Large intestine (tissue), 3 donors: ENCODE measurements around the gene XPO6. TPM values are rescaled to one million over a fixed set of nuclear protein-coding genes. Genes with fewer than 3 reads are reported as not detected.

Source experiments
- DNase-seq, 2 donors: peaks; one replicate each; pipeline versions ENCODE4 v3.0.0 to v3.0.0-alpha.2; 2013
- H3K27ac ChIP-seq: one replicate; pipeline ENCODE4 v1.5.1; 2013; ENCODE audit warnings: low read length
- H3K27me3 ChIP-seq: 2 replicates; pipeline ENCODE4 v1.6.1; 2013; ENCODE audit warnings: low read length; ENCODE audit not compliant: control insufficient read depth, insufficient read depth
- H3K36me3 ChIP-seq: 2 replicates; pipeline ENCODE4 v1.6.1; 2013; ENCODE audit warnings: low read length; ENCODE audit not compliant: control insufficient read depth, insufficient read depth
- H3K4me1 ChIP-seq: one replicate; pipeline ENCODE4 v1.6.1; 2013; ENCODE audit warnings: low read length; ENCODE audit not compliant: control insufficient read depth, insufficient read depth
- H3K4me3 ChIP-seq: one replicate; pipeline ENCODE4 v1.5.1; 2013; ENCODE audit warnings: low read length
- H3K9me3 ChIP-seq: one replicate; pipeline ENCODE4 v1.6.1; 2013; ENCODE audit warnings: mild to moderate bottlenecking, low read depth, low read length, moderate library complexity; ENCODE audit not compliant: control insufficient read depth
- WGBS: methylation state at CpG from one replicate; pipeline ENCODE4 v1.1.5; 2013; ENCODE audit warnings: low lambda C conversion rate; ENCODE audit not compliant: insufficient coverage; 5-methylcytosine and 5-hydroxymethylcytosine counted together
- polyA plus RNA-seq: library from polyadenylated mRNA; unstranded; fragments of 120-200 nt; gene quantifications from one replicate; pipeline ENCODE4 v1.2.1, GENCODE V29; 2013

The XPO6 gene
- polyA plus RNA-seq, 1 donor, result 63.4 TPM

- Histone ChIP-seq H3K27me3 (no peaks in the 10 kb centered on the region), H3K4me3 (no peak overlapping the region), H3K4me1 (no peaks in the 10 kb centered on the region), H3K9me3 (no peaks in the 10 kb centered on the region), H3K27ac (no peak overlapping the region), H3K36me3 (peaks cover 42% of the 10 kb centered on the region)
- DNase-seq, result no peak
- 100% methylated on average over 1 of the region's 6 CpGs for WGBS
Measured at GRCh38 chr16:28202147-28202746, 9.5 kb downstream of the XPO6 start.

GRCh38 chr16:28200661-28201060 lies 11.1 kb downstream of the XPO6 start:
- DNase-seq, result no peak

DNA sequence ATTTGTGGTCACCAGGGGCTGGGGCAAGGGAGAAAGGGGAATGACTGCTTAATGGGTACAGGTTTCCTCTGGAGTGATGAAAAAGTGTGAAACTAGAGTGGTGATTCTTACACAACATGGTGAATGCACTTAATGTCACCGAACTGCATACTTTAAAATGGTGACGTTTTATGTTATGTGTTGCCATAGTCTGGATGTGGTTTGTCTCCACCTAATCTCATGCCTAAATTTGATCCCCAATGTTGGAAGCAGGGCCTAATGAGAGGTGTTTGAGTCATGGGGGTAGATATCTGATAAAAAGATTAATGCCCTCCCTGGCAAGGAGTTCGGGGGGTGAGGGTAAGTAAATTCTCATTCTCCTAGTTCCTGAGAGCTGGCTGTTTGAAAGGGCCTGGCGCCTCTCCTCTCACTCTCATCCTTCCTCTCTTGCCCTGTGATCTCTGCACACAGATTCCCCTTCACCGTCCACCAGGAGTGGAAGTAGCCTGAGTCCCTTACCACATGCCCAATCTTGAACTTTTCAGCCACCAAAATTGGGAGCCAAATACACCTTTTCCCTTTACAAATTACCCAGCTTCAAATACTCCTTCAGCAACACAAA lies 15.3 kb downstream of the XPO6 start:
- no peak overlapping the region for H3K27ac ChIP-seq

More at GRCh38 chr16:28200661-28201060, 11.1 kb downstream of the XPO6 start:
- Histone ChIP-seq H3K27me3 (no peaks in the 10 kb centered on the region), H3K4me1 (no peaks in the 10 kb centered on the region), H3K9me3 (no peaks in the 10 kb centered on the region), H3K36me3 (peaks cover 40% of the 10 kb centered on the region), H3K4me3 (no peak overlapping the region), H3K27ac (no peak overlapping the region)
- WGBS, result no CpG with 5 or more reads among the region's 5 CpGs

GRCh38 chr16:28195859-28196258 lies 15.9 kb downstream of the XPO6 start:
- DNase-seq, result no peak
- H3K27me3 ChIP-seq, result no peaks in the 10 kb centered on the region
- no peak overlapping the region for H3K27ac ChIP-seq
- peaks cover 4% of the 10 kb centered on the region for H3K4me1 ChIP-seq
- H3K36me3 ChIP-seq, result peaks cover 14% of the 10 kb centered on the region
- H3K9me3 ChIP-seq, result no peaks in the 10 kb centered on the region
- WGBS, result 100% methylated on average over 1 of the region's 2 CpGs
- no peak overlapping the region for H3K4me3 ChIP-seq

More for the DNA sequence above, 15.3 kb downstream of the XPO6 start:
- no peak for DNase-seq
- Histone ChIP-seq H3K9me3 (no peaks in the 10 kb centered on the region), H3K4me3 (no peak overlapping the region), H3K4me1 (peaks cover 4% of the 10 kb centered on the region), H3K36me3 (peaks cover 19% of the 10 kb centered on the region), H3K27me3 (no peaks in the 10 kb centered on the region)
- WGBS, result no CpG with 5 or more reads among the region's 5 CpGs

DNA sequence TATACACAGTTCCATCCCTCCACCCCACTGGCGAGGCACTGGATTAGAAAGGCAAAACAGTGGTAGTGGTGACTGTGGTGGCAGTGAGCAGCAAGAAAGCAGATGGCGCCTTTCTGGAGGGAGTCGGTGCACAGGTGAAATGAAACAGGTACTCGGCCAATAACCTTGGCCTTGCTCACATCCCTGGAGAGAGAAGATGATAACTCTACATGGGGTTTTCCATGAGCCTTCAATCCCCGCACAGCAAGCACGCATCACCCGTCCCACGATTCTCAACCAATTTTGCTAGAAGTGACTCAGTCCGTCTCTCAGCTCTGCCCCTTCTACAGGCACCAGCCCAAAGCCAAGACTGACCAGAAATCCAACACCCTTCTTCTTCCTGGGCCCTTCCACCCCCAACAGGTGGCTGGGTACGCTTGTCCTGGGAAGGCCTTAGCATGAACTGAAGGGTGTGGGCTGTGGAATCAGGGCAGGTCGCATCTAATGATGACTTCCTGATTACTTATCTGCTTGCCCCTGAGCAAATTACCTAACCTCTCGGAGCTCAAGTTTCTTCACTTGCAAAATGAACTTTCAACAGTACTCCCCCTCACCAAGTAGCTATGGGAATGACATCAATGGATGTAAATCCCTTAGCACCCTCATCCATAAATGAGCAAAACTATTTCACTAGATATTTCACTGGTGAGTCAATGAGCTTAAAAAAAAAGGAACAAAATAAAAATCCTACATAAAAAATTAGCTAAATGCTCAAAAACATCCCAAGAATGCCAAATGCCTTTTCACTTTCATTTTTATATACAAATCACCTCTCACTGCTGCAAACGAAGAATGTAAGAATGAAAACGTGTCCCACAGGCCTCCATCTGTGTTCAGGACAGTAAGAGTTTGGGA lies 18.0 kb downstream of the XPO6 start:
- no peak overlapping the region for H3K4me3 ChIP-seq
- DNase-seq, result no peak
- H3K27me3 ChIP-seq, result no peaks in the 10 kb centered on the region
- peaks cover 12% of the 10 kb centered on the region for H3K36me3 ChIP-seq
- WGBS, result no CpG with 5 or more reads among the region's 14 CpGs
- H3K9me3 ChIP-seq, result no peaks in the 10 kb centered on the region
- H3K4me1 ChIP-seq, result peaks cover 4% of the 10 kb centered on the region
- H3K27ac ChIP-seq, result no peak overlapping the region

DNA sequence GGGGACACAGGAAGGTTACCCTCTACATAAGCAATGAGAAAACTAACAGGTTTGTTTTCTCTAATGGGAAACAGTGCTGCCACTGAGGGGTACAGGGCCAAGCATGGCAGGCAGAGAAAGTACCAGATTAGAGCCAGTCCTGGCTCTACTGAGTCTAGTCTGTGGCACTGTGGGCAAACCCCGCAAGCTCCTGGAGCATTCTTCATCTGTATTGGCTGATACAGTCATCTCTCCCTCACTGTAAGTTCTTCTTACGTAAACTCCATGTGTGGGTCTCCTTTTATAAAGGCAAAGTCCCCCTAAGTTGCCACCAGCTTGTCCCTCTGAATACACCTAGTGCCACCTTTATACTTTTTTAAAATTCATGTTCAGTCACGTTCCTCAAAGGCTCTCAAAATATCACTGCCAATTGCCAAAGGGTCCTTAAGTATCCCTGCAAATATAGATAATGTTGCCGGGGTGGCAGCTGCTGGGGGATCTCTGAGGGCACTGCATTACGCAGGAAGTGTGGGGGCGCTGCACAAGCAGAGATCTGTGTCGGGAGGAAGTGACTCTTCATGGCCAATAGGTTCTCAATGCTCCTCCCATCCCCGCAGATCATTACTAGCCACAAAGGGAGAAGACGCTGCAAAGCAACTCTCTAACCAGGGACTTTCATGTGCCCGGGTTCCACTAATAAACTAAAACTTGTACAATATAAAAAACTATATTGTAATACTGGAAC lies 18.8 kb downstream of the XPO6 start:
- peaks cover 13% of the 10 kb centered on the region for H3K36me3 ChIP-seq
- no peaks in the 10 kb centered on the region for H3K27me3 ChIP-seq
- no peak overlapping the region for H3K27ac ChIP-seq
- peaks cover 4% of the 10 kb centered on the region for H3K4me1 ChIP-seq
- DNase-seq, result no peak
- no peaks in the 10 kb centered on the region for H3K9me3 ChIP-seq
- 100% methylated on average over 1 of the region's 10 CpGs for WGBS
- H3K4me3 ChIP-seq, result no peak overlapping the region

GRCh38 chr16:28191364-28191960 lies 20.3 kb downstream of the XPO6 start:
- no peak for DNase-seq
- Histone ChIP-seq H3K9me3 (no peaks in the 10 kb centered on the region), H3K36me3 (peaks cover 13% of the 10 kb centered on the region), H3K27me3 (no peaks in the 10 kb centered on the region), H3K4me1 (peaks cover 4% of the 10 kb centered on the region), H3K4me3 (no peak overlapping the region), H3K27ac (no peak overlapping the region)
- WGBS, result no CpG with 5 or more reads among the region's 3 CpGs

GRCh38 chr16:28189245-28189644 lies 22.5 kb downstream of the XPO6 start:
- no peak overlapping the region for H3K4me3 ChIP-seq
- H3K27me3 ChIP-seq, result no peaks in the 10 kb centered on the region
- H3K4me1 ChIP-seq, result peaks cover 4% of the 10 kb centered on the region
- H3K9me3 ChIP-seq, result no peaks in the 10 kb centered on the region
- no CpG with 5 or more reads among the region's 3 CpGs for WGBS
- peaks cover 6% of the 10 kb centered on the region for H3K36me3 ChIP-seq
- H3K27ac ChIP-seq, result no peak overlapping the region
- no peak for DNase-seq

DNA sequence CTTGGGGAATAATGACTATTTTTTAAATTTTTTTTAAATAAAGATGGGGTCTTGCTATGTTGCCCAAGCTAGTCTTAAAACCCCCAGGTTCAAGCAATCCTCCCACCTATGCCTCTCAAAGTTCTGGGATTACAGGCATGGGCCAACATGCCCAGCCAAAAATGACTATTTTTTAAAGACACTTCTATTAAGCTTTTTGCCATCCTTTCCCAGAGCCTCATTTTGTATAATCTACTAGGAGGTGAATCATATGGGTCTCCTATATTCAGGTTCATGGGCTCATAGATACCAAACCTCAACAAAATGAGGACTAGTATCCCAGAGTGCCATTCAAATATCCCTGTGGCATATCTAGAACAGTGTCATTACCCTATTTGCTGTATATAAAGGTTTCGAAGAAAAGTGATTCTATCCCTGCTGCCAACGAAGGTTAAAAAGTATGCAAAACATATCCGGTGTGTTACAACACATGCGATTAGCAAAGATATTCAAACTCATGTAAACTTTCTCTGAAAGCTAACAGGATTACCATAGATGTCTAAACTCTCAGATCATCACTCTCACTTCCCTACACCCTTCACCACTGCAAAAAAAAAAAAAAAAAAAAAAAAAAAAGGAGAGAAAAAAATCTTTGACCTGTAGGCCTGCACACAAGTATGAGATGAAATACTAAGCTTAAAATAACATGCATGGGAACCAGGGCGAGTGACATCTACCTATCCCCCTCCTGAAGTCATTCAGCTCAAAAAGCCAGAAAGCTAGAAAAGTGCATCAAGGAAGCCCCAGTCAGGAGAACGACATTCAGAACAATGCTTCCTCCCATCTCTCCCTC lies 23.5 kb downstream of the XPO6 start:
- no peak for DNase-seq
- Histone ChIP-seq H3K9me3 (no peaks in the 10 kb centered on the region), H3K4me3 (no peak overlapping the region), H3K27ac (no peak overlapping the region), H3K27me3 (no peaks in the 10 kb centered on the region), H3K4me1 (peaks cover 6% of the 10 kb centered on the region), H3K36me3 (peaks cover 6% of the 10 kb centered on the region)
- WGBS, result 70% methylated on average over 2 of the region's 6 CpGs
